ENCODE data around the gene BOC.
"Not testable (repeated sequence)": the region's sequence is repeated elsewhere in the genome, so short reads cannot be mapped to it uniquely, and the experiment has no call there.

BOC gene, protein sequence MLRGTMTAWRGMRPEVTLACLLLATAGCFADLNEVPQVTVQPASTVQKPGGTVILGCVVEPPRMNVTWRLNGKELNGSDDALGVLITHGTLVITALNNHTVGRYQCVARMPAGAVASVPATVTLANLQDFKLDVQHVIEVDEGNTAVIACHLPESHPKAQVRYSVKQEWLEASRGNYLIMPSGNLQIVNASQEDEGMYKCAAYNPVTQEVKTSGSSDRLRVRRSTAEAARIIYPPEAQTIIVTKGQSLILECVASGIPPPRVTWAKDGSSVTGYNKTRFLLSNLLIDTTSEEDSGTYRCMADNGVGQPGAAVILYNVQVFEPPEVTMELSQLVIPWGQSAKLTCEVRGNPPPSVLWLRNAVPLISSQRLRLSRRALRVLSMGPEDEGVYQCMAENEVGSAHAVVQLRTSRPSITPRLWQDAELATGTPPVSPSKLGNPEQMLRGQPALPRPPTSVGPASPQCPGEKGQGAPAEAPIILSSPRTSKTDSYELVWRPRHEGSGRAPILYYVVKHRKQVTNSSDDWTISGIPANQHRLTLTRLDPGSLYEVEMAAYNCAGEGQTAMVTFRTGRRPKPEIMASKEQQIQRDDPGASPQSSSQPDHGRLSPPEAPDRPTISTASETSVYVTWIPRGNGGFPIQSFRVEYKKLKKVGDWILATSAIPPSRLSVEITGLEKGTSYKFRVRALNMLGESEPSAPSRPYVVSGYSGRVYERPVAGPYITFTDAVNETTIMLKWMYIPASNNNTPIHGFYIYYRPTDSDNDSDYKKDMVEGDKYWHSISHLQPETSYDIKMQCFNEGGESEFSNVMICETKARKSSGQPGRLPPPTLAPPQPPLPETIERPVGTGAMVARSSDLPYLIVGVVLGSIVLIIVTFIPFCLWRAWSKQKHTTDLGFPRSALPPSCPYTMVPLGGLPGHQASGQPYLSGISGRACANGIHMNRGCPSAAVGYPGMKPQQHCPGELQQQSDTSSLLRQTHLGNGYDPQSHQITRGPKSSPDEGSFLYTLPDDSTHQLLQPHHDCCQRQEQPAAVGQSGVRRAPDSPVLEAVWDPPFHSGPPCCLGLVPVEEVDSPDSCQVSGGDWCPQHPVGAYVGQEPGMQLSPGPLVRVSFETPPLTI

DNA sequence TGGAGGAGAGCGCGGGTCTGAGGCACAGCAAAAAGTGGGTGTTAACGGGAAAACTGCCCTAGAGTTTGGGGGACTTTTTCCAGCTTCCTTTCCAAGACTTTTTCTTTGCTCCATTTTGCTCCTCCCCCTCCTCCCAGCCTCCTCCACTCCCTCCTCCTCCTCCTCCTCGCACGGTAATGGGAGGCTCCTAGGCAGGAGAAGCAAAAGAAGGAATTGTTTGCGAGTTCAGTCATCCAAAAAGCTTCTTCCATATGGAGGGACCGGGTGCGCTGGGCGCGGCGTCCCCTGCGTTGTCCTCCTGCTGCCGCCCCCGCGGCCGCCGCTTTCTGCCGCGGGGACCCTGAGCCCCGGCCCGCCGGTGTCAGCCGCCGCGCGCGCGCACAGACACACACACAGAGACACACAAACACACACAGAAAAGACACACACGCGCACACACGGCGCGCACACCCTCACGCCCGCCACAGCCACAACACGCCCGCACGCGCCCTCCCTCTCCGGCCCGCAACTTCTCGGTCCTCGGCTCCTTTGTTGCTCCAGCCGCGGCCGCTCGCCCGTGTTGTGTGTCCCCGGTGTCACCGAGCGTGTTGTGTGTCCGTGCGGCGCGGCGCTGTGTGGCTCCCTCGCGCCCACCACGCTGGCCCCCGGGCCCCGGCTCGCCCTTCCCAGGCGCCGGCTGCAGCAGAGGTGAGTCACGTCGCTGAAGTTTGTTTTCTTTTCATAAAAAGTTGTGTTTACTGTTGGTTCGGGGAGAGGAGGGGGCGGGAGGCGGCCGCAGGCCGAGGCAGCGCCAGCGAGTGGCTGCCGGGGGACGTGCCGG is at the start of gene BOC:
Gene BOC, plus strand, starts transcription at position 228 of the 820 bp plus-strand sequence. CDS start 38,246 bp downstream, outside the sequence.
- DNase-seq (ENCODE audit: low spot score), result peak; percentile 69

DNA sequence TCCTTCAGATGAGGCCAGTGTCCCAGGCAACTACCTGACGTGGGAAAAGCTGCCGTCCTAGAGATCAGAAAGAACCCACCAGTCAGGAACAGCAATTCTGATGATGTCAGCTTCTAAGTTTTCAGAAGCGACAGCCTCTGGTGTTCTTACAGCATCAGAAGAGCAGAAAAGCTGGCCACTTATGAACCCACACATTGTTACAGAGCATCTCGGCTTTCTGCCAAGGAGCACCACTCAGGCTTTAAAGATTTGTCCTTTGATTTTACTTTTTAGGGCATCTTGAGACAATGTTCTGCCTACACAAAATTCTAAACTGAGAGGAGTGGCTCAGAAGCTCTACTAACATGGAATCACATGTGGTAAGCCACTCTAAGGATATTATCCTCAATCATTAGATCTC is 49.7 kb upstream of the BOC start:
- DNase-seq (ENCODE audit: low spot score), result no peak

DNA sequence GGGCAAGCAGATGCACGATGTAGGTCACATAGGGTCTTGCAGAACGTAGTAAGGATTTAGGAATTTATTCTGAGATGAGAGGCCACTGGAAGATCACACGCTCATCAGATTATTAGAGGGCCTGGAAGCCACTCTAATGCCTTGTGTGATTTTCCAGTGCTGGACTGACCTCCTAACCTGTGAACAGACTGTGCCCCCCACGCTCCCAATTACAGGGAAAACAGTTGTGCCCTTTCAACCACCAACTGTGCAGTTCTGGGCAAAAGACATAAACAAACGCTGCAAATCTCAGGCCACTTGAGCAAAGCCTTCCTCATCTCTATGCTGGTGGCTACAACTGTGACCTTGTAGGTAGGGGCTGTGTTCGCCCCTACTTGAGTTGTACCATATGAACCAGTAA is 48.2 kb upstream of the BOC start:
- no peak for DNase-seq (ENCODE audit: low spot score)

DNA sequence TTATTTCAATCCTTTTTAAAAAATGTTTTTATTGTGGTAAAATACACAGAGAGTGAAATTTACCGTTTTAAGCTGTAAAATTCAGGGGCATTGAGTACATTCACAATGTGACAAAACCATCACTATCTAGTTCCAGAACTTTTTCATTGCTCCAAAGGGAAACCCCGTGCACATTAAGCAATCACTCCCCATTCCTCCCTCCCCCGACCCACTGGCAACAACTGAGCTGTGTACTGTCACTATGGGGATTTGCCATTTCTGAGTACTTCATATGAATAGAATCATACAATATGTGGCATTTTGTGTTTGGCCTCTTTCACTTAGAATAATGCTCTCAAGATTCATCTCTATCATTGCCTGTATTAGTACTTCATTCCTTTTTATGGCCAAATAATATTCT is 45.5 kb upstream of the BOC start:
- no peak for DNase-seq (ENCODE audit: low spot score)

DNA sequence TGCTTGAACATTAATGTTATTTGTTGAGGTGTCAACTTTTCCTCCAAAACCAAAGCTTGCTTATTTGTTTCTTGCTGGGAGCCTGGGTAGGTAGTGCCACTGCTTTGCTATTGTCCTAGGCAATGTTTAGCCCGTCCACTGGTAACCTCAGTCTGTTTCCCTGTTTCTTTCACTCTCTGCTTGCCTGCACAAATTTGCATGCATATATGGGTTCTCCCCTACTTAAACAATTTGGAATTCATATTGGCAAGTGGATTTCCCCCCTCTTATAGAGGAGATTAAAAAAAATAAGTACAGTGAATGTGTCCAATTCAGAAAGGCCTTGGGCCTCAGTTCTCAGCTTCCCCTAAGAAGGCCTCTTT is 45.0 kb upstream of the BOC start:
- no peak for DNase-seq (ENCODE audit: low spot score)

DNA sequence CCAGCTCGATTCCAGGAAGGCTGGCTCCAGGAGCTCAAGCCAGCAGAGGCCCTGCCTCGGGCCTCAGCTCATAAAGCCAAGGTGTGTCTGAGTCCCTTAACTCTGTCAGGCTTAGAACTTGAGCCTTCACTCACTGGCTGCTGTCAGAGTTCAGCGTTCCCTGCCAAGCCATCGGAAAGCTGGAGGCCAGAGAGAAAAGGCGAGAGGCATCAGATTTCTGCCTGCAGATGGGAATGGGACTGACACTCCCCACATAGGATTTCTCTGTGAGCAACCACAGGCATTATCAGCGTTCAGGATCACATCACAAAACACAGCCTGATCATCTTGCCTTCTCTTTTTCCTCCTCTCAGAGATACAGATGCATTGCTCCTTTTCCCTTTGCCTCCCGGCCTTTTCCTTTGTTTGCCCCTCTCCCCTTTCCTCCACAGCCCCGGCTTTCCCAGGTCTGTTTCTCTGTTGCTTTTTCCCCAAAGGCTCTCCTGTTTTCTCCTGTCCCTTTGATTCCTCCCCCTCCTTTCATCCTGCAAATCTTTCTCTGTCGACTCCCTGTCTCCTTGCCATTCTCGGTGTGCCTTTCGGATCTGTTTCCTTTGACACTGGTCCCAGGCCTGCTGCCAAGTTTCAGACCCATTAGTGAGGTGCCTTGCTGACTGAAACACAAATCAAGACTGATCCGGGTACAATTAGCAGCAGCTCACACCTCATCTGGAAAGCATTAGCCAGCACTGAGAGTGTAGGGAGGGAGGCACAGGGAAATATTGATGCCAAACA is 44.5 kb upstream of the BOC start:
- peak; percentile 64 for DNase-seq (ENCODE audit: low spot score)

DNA sequence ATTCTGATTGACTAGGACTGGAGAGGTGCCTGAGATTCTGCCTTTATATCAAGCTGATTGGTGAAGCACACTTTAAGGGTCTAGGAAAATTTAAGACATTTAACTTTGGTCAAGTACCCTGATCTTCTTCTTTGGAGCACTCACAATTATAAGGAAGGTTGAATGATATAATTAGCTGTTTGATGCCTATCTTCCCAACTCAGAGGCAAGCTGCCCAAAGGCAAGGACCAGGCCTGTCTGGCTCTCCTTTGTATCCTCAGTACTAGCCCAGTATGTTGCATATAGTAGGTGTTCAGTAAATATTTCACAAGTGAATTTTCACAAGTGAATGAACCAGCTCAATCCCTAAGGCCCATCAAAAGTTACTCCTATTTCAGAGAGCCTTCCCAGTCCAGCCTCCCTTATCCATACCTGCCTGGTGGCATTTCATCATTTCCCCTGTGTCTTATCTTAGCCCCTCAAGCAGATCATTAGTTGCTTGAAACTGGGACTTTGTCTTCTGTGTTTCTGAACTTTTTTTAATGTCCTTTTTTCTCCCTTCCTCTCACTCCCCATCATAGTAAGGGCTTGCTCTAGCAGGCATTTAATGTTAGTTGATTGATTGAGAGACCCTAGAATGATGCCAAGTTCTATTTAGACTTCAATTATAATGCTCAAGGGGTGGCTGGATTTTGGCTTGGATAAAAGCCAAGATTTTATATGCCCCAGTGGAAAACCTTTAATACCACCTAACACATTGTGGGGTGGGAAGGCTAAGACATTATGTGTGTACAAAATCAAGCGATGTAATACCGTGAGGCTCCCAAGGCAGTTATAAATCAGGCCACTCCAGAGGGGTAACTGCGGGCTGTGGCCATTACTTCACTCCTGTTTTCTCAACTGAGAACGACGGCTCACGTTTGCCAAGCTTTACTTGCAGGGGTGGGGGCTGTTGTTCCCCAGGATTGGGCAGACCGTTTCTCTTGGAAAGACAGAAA is 43.2 kb upstream of the BOC start:
- no peak for DNase-seq (ENCODE audit: low spot score)

DNA sequence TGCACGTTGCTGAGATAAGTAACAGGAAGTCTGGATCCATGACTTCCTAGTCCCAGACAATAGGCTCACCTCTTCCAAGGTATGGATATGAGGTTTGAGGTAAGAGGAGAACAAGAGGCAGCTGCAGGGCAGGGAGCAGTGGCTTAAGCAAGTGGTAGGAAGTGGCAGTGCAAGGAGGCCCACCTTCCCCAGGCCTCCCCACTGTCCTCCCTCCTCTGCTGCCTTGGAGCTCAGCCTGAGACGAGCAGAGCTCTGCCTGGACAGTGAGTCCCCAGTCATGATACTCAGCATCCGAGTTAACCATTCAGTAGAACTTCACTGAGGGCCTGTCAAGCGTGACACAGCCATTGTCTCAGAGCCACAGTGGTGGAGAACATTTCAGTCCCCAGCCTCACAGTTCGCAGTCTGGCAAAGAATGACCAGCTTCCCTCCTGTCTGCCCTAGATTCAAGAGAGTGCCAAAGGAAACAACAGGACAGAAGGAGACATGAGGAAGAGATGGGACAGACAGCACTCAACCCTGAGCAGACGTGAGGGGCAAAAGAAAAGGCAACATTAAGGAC is 41.4 kb upstream of the BOC start:
- DNase-seq (ENCODE audit: low spot score), result no peak

DNA sequence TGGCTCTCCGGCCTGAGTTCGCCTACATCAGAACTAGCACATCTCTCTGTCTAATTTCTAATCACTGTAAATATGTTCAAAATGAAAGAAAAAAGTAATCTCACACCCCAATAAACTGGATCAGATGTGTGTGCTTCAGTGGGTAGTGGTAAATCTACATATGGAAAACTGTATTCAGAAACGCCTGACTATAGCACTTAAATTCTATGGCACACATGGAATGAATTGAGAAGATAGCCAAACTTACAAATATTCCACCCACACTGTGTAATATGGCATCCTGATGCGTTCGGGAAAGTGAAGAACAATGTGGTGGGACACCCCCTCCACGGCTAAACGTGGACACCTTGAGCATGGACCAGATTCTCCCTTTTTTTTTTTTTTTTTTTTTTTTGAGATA is 40.6 kb upstream of the BOC start:
- DNase-seq (ENCODE audit: low spot score), result no peak

DNA sequence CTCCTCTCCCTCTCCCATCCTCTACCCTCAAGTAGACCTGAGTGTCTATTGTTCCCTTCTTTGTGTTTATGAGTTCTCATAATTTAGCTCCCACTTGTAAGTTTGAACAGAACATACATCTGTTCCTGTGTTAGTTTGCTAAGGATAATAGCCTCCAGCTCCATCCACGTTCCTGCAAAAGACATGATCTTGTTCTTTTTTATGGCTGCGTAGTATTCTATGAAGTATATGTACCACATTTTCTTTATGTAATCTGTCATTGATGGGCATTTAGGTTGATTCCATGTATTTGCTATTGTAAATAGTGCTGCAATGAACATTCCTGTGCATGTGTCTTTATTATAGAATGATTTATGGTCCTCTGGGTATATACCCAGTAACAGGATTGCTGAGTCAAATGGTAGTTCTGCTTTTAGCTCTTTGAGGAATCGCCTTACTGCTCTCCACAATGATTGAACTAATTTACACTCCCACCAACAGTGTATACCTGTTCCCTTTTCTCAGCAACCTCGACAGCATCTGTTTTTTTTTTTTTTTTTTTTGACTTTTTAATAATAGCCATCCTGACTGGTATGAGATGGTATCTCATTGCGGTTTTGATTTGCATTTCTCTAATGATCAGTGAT is 39.6 kb upstream of the BOC start:
- DNase-seq (ENCODE audit: low spot score), result not testable (repeated sequence)

DNA sequence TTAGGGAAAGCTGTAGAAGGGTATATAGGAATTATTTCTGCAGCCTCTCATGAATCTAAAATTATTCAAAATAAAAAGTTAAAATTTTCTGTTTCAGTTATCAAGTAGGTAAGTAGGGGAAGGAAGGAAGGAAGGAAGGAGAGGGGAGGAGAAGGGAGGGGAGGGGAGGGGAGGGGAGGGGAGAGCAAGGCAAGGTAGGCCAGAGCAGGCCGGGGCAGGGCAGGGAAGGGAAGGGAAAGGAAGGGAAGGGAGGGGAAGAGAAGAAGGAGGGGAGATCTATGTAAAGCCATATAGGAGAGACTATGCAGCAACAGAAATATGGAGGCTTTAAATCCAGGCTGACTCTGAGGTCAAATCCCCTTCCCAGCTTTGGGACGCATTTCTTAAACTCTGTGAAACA is 38.3 kb upstream of the BOC start:
- no peak for DNase-seq (ENCODE audit: low spot score)

DNA sequence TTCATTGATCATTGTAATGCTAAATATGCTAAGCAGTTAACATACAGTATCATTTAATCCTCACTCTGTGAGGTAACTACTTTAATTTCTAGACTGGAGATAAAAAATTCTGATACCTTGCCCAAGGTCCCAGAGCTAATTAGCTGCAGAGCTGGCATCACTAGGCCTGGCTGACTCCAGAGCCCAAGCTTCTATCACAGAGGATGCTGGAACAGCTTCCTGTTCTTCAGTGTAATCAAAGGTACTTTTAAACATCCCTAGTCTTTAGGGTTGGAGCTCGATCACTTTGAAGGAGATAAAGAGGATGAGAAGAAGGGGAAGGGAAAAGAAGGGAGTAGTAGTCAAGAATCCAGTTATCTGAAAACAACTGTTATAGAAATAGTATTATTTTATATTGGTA is 37.1 kb upstream of the BOC start:
- DNase-seq (ENCODE audit: low spot score), result no peak

DNA sequence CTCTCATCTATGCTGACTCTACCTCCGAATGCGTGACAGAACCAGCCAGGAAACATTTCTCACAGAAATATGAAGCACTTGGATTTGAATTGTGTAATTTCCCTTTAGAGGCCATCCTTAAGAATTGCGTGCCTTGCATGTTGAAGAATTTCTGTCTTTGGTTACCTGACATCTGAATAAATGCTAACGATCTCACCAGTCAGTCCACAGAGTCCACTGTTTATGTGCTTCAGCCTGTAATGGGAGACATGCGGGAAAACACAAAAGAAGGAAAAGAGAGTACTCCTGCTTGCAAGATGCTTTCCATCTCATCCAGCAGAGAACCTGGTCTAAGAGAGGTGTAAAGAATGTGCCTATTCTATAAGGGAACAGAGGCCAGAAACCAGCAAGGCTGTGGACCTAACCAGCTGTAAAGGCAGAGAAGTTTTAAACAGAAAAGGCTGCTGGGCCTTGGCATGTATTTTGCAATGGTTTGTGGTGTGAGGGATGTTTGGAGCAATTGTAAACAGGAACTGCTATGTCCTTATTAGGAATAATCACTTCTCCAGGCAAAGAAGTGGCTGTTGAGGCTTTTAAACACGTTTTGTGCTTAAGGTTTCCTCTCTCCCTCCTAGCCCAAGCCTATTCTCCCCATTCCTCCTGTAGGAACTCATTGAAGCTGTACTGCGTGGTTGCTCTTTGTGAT is 36.4 kb upstream of the BOC start:
- DNase-seq (ENCODE audit: low spot score), result peak; percentile 68

DNA sequence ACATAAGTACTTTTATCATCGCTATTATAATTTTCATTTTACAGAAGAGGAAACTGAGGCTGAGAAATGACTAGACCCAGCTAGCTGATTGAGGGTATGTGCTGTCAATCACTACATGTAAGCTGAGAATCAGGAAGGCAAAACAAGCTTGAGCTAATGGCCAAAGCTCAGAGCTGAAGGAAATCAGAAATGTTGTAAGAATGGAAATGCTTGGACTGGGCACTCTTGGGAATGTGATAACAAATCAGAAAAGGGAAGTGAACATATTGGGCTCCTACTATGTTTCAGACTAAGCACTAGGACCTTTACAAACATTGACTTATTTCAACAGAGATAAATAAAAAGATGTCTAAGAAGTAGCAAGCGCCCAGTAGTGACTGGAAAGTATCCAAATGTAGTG is 33.8 kb upstream of the BOC start:
- DNase-seq (ENCODE audit: low spot score), result no peak

DNA sequence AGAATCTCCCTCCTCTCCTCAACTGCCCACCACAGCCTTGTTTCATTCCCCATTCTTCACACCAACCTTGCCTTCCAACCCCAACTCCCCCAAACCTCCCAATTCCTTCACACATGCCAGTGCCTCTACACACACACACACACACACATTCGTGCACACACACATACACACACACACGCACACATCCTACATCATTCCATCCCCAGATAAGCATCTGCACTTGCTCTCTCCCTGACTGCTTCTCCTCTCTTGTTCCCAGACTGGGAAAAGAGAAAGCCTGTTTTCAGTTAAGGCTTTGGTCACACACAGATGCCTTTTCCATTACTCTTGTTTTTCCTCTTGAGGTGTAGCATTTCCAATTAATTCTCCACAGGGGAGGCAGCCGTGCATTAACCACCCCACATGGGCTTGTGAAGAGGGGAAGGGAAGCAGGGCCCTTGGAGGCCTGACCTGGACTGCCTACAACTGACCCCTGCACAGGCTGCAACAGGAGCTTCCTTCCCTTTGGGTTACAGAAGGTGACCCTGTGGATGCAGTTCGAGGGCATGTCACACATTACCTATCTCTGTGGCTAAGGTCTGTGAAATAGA is 32.0 kb upstream of the BOC start:
- no peak for DNase-seq (ENCODE audit: low spot score)

DNA sequence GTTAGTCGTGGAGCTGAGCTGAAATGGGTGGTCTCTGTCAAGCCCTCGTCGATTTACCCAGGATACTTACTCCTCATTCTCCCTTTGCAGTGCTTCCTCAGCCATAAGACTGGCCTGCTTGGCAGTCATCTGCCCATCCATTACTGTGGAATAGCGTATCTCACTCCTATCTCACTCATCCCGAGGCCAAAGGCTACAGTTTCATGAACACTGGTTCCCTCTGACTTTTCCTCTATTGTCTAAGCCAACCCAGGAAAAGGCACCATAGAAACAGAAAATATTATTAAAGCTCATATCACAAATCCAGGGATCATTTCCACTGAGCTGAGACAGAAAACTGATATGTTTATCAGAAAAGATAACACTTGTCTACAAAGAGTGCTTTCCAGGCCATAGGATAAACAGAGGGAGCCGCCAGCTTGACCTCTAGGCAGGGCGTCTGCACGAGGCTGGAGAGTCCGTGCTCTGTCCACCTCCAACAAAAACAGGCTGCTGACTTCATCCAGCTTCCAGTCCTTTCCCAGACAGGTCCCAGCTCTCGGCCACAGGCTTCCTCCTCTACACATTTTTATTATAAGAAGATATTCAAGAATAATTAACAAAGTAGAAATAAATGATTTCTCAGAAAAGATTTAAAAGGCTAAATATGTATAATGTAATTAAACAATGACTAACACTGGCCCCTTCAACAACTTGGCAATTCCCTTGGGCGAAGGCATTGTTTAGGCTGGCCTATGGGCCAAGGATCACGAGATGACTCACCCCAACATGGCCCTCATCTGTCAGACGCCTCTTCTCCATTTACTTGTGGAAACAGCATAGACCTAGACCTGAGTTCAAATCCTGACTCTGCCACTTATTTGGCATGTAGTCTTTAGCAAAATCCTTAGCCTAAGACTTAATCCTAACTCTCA is 27.4 kb upstream of the BOC start:
- DNase-seq (ENCODE audit: low spot score), result no peak
